SK-MEL-5 (cell line): ENCODE measurements around the gene ZNF282. TPM values are rescaled to one million over a fixed set of nuclear protein-coding genes. Genes with fewer than 3 reads are reported as not detected.

Source experiments
- DNase-seq: peaks from one replicate; pipeline ENCODE4 v3.0.0-alpha.2; 2016; ENCODE audit warnings: low read depth, low spot score
- in situ Hi-C: cut with HindIII; loops from 2 replicates; pipeline ENCODE4 v1.10.0; 2016; ENCODE audit warnings: low sequenced_read_pairs, high pct_unique_total_duplicates, low pct_unique_long_range_greater_than_20kb
- total RNA-seq: library from RNA; depleted of rRNA; stranded (reverse); fragments of >200 nt; shearing (Covaris generic); gene quantifications from 2 replicates; pipeline ENCODE4 v1.2.3, GENCODE V29; 2014

Gene ZNF282
- total RNA-seq, 1 experiment from 2014 or later: 24.8 TPM

DNA sequence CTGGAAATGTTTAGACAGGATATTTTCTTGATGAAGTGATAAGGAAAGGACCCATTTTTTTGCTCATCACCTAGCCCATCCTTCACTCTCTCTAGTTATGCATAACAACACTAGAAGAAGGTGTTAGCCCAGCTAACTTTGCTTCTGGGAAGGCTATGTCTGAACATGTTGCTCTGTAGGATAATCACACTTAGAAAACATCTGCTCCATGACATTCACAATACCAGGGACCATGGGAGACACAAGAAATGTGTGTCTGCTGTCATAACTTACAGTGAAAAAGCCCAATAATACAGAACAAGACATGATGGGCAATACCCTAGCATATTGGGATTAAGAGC, 13.9 kb upstream of the ZNF282 start:
- no peak for DNase-seq
- in situ Hi-C loops: no loop called here

DNA sequence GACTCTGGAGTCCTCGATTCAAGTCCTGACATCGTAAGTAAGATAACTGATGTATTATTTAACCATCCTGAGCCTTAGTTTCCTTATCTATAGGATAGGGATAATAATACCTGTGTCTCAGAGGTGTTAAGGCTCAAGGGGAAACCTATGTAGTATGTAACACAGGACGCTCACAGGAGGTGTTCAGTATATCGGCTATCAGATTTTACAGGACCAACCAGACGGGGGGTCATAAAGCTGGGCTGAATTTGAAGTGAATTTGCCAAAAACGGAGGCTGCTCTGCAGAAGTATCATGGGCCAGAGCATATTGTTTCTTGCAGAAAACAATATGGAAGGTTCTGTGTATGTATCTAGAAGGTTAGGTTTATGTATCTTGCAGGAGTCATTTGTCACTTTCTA, 11.1 kb upstream of the ZNF282 start:
- in situ Hi-C loops: no loop called here
- no peak for DNase-seq

DNA sequence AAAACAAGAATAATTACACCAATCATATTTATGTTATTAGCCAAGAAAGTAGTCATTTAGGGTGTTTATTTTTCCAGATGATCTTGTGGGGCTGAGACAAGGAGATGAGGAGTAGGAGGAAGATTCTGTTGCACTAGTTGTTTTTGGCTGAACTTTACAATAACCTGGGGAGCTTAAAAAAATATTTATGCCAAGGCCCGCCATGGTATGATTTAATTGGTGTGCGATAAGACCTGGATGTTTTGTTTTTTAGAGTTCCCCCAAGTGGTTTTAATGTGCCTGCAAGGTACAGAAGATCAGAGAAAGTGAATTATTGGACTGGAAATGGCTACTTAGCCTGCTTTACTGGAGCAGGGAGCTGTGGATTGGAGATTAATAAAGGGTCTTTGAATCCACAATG, 7.1 kb upstream of the ZNF282 start:
- no peak for DNase-seq
- in situ Hi-C loops: no loop called here

DNA sequence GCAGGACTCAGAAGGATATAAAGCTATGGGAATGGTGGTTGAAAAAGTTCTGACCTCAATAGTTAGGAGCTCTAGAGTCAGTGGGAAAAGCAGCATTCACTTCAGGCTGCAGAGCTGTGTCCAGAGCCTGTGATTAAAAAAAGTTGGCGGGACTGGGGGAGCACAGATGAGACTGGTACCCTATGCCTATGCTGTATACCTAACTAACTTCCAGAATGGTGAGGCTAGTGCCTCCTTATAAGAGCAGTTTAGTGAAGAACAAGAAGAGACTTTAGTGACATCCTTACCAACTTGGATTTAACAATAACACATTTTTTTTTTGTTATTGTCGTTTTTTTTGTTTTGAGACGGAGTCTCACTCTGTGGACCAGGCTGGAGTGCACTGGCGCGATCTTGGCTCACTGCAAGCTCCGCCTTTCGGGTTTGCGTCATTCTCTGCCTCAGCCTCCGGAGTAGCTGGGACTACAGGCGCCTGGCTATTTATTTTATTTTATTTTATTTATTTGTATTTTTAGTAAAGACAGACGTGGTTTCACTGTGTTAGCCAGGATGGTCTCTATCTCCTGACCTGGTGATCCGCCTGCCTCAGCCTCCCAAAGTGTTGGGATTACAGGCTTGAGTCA, 6.6 kb upstream of the ZNF282 start:
- in situ Hi-C loops: no loop called here
- no peak for DNase-seq

DNA sequence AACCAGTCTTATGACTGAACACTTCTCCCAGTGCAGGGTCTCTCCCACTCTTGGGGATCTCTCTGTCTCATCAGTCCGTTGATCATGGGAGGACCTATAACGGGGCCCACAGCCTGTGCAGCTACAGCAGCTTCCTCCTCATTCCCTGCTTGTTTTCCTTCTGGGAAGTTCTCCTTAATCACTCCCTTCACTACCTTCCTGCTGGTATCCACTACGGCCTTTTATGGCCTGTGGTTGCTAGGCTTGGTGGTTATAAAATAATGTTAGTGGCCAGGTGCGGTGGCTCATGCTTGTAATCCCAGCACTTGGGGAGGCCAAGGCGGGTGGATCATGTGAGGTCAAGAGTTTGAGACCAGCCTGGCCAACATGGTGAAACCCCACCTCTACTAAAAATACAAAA, 3.5 kb upstream of the ZNF282 start:
- in situ Hi-C loops: no loop called here
- no peak for DNase-seq

DNA sequence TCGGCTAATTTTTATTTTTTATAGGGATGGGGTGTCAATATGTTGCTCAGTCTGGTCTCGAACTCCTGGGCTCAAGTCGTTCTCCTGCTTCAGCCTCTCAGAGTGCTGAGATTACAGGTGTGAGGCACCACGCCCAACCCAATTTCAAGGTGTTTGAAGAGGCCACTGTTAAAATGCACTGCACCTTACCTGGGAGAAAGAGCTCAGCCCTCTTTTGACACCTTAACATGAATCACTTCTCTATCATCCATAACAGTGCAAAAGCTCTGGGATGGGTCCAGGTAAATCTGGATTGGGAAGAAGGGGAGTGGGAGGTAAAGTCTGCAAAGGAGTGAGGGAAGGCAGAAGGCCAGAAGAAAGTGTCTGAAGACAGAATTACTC, 557 bp upstream of the ZNF282 start:
- DNase-seq: no peak
- in situ Hi-C loops: no loop called here

DNA sequence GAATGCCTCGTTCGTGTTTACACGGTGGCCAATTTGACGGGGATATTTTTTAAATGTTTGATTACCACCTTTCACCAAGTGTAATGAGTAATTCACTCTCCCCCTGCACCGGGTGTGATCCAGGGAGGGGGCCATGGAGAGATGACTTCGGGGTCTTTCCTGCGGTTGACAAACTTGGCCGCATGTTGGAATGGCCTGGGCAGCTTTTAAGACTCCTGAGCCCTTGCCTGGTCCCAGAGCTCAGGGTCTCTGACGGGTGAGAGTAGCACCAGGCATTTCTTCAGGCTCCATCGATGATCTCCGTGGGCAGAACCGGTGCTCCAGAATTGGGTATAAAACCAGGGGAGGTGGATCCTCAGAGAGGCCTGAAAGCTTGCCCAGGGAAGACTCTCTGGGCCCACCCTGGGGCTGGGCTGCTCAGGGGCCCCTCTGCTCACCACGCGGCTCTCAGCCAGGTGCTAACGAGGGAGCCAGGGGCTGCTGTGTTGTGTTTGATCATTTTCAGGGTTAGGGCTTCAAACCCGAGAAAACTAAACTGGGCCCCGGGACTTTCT, 882 bp downstream of the ZNF282 start:
- in situ Hi-C loops: no loop called here
- DNase-seq: peak; percentile 16

DNA sequence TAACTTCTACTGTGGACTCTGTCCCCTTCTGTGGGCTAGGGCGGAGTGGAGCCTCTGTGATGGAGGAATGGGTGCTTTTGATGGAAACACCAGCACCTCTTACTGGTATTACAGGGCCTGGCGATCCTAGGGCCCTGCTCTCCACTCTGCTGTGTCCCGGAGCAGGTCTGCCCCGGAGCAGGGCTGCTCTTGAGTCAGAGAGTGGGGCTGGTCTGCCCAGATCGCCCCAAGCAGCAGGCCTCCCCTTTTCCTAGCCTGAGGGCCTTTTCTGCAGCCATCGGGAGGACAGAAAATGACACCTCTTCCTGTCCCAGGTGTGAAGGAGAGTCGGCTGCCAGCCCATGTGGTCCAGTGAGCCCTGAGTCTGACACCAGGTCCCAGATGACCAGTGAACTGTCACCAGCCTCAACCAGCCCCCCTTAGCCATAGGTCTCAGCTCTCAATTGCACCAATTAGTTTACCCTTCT, 1.4 kb downstream of the ZNF282 start:
- in situ Hi-C loops: no loop called here
- DNase-seq: peak; percentile 20

DNA sequence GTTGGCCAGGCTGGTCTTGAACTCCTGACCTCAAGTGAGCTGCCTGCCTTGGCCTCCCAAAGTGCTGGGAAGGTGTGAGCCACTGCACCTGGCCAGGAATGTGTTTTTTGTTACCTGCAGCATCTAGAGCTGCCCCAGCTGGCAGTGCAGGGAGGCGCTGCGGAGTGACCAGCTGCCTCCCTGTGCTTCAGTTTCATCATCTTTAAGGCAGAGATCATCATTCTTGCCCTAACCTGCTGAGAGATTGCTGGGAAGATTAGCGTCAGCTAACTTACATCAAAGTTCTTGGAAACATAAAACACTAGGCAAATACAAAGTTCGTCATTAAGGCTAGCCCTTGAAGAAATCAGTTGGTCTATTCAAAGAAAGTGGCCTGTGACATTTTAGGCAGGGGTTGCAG, 2.3 kb downstream of the ZNF282 start:
- in situ Hi-C loops: no loop called here
- no peak for DNase-seq

DNA sequence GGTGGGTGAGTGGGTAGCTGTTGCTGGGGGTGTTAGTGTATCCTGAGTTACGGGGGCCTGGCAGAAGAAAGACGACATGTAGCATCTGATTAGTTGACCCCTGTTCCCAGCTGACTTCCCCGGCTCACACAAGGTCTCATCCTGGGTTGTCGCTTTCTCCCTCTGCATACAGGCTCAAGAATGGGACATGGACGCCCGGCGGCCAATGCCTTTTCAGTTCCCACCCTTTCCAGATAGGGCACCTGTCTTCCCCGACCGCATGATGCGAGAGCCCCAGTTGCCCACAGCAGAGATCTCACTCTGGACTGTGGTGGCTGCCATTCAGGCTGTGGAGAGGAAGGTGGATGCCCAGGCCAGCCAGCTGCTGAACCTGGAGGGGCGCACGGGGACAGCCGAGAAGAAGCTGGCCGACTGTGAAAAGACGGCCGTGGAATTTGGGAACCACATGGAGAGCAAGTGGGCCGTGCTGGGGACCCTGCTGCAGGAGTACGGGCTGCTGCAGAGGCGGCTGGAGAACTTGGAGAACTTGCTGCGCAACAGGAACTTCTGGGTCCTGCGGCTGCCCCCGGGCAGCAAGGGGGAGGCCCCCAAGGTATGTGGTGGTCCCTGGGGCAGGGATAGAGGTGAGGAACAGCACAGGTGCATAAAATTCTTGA, 2.9 kb downstream of the ZNF282 start:
- DNase-seq: no peak
- in situ Hi-C loops: no loop called here

DNA sequence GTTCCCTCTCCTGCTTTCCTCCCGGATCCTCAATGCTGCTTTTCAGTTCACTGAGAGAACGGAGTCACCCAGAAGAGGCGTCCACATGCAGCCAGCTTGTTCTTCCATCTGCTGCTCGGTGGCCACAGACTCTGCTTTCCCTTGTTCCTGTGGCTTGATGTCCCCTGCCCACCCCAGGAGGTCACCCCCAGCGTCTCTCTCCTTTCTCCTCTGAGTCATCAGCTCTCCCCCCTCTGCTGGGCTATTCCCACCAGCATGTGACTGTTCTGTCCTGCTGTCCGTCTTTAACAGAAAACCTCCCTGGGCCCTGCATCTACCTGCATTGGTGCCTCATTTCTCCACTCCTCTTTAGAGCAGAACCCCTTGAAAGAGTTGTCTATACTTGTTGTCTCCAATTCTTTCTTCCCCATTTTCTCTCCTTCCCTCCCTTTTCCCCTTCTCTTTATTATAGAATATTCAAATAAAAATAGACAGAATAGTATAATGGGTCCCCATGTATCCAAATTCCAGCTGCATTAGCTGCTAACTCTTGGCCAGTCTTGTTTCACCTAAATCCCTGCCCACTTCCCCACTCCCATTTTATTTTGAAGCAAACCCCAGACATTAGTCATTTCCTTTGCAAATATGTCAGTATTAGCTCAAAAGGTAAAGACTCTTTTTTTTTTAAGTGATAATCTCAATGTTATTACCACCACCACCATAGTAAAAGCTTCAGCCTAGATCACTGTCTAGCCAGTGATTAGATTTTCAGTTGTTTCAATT, 4.1 kb downstream of the ZNF282 start:
- no peak for DNase-seq
- in situ Hi-C loops: no loop called here

DNA sequence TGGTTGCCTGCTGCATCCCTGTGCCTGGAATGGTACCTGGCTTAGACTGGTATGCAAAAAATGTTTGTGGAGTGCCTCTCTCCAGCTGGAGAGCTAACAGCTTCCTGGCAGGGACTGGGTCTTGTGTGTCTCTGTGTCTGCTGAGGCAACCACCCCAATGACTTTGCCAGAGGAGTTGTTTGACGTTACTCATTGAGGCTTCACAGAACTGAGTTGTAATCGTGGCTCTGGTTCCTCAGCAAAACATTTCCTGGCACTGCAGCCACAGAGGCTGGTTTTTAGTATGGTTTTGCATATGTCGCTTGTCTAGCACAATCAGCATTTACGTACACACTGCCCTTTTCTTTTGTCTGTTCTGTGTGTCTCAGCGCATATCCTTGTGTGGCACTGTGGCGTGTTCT, 7.5 kb downstream of the ZNF282 start:
- DNase-seq: no peak
- in situ Hi-C loops: no loop called here

DNA sequence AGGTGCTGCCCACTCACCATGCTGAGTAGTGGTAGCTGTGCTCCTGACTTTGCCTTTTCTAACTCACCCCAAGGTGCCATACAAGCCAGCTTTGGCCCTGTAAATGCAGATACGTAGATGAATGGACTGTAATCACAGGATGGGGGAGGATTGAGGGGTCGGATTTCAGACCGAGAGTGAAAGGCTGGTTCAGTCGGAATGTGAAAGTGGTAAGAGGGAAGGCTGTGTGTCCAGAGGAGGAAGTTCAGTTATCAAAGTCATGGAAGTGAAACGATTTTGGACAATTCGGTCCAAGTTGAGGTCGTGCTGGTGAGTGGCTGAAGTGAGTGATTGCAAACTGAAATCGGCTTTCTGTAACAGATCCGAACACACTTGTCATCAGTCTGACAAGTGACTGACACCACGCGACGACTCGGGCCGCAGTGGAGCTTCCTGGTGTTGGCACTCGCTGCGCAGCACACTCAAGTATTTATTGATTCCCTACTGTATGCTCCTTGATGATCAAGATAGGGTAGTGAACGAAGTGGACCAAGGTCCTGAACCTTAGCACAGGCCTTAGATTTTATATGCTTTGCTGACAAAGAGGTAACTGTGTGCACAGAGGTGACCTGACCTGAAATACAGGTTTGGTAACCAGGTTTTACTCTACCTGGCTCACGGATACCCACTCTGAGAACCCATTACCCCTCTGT, 10.5 kb downstream of the ZNF282 start:
- DNase-seq: no peak
- in situ Hi-C loops: no loop called here

DNA sequence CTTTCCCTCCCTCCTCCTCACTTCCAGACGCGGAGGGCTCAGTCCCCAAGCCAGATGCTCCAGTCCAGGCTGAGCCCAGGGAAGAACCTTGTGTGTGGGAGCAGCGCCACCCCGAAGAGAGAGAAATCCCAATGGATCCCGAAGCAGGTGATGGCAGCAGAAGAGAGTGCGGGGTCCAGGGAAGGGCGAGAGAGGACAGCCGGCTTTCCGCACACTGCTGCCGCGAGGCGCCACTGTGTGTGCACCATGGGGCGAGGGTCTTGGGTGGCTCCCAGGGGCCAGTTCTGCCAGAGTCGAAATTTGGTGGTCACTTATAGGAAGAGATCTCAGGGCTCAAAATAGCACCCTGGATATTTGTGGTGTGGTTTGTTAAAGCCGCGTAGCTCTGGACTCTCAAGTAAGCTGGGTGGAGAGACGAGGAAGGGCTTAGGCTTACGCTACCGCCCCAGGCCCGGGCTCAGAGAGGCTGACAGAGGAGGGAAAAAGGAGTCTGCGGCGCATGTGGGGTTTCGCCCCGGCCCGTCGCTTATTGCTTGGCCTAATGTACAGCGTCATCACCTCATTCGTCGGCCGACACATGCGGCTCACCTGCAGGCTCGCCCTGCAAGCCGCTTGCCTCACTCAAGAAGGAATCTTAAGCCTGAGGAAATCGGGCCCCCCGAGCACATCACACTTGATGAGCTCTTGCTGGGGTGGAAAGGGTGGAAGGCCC, 12.1 kb downstream of the ZNF282 start:
- in situ Hi-C loops: no loop called here
- DNase-seq: no peak

DNA sequence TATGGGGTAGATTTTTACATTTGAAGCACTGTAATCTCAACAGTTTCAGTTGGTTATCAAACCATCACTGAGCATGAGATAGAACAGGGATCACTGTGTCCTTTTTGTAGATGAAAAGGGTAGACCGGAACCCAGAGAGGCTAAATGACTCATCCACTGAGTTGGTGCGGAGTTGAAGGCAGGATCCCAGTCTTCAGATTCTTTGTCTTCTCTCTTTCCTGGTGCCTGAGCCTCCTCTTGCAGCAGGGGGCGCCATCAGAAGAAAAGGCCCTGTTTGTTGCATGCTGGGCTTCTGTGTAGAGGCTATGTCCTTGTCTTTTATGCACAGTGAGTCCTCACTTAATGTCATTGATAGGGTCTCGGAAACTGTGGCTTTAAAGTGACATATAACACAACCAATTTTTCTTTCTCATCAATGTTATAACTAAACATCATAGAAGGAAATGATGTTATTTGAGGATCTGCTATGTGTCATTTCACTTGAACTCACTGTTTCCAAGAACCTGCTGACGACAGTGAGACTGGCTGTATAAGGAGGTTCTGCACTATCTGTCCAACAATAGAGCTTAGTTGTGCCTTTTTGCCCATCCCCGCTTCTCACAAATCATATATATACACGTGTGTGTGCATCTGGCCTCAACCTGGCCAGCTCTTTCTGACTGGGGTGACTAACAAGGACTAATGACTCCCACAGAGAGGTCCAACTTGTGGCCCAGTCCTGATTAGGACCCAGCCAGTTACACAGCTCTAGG, 14.3 kb downstream of the ZNF282 start:
- in situ Hi-C loops: no loop called here
- DNase-seq: peak; percentile 99

DNA sequence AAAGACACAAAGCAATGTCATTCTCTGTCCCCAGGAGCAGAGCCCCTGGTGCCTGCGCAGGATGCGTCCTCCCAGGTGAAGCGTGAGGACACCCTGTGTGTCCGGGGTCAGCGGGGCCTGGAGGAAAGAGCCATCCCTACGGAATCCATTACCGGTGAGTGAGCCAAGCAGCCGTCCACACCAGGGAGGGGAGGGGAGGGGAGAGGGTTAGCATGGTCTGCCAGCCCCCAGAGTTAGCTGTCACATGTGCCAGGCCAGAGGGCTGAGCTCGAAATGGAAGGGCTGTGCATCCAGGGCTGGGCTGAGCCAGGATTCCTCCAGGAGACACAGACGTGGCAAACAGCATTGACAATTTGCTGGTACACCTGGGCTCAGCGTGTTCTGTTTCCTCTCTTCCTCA, 15.2 kb downstream of the ZNF282 start:
- in situ Hi-C loops: no loop called here
- no peak for DNase-seq
